Left ventricle myocardium superior (tissue), 1 donor: Measurements from ENCODE around the gene ALOX12B. TPM values are rescaled to one million over a fixed set of nuclear protein-coding genes. Genes with fewer than 3 reads are reported as not detected.
"Not testable (repeated sequence)": the region's sequence is repeated elsewhere in the genome, so short reads cannot be mapped to it uniquely, and the experiment has no call there.

Experiments
- ATAC-seq: fragments of 200-7000 bp; cut with Tn5 transposase; one replicate; pipeline ENCODE4 v1.9.1; 2020; ENCODE audit warnings: mild to moderate bottlenecking, moderate library complexity
- DNase-seq: peaks from one replicate; pipeline ENCODE4 v3.0.0-alpha.2; 2020
- intact Hi-C: fragments of 100-400 bp; cut with micrococcal nuclease; formaldehyde crosslinking; loops from one replicate; pipeline ENCODE4 v1.11.0; 2022
- microRNA-seq: library from miRNA; unstranded; fragments of <30 nt; microRNA quantifications from one replicate; pipeline ENCODE4 v1.2.0, GENCODE V29; 2020; ENCODE audit warnings: borderline number of aligned reads
- total RNA-seq: library from RNA; stranded (reverse); fragmentation: NEBNext Ultra II Directional; extraction: Animal tissue kit (Norgen Biotek cat#: 25700); gene quantifications from one replicate; pipeline ENCODE4 v1.2.1, GENCODE V29; 2021
- donor health status: DM: no; HTN: yes; CAD: no; lungs with severe emphysema.

The ALOX12B gene
- total RNA-seq, 1 donor from 2014 or later, result not detected

- intact Hi-C loops, result no loop called here
- ATAC-seq, result no peak
- DNase-seq, result no peak
These were observed 62.2 kb downstream of the ALOX12B start for GRCh38 chr17:8025176-8025911.

GRCh38 chr17:8024161-8024560 lies 63.4 kb downstream of the ALOX12B start:
- ATAC-seq, intact Hi-C loops, DNase-seq: not testable (repeated sequence)

Small RNA genes within 50 kb of the gene (microRNA-seq; reads per million reads assigned to microRNA genes)
- not detected for gene MIR4314

Other genes starting within 250 kb of the ALOX12B start
- gene TMEM88, start 232.7 kb downstream of the ALOX12B start, total RNA-seq, result 32.6 TPM
- 93.2 TPM for gene NAA38, start 230.2 kb downstream of the ALOX12B start, total RNA-seq
- 25.6 TPM for gene CYB5D1, start 229.7 kb downstream of the ALOX12B start, total RNA-seq
- 13.1 TPM for gene CHD3, start 198.9 kb downstream of the ALOX12B start, total RNA-seq
- gene RNF227, start 171.4 kb downstream of the ALOX12B start, total RNA-seq, result 1.1 TPM
- gene KCNAB3, start 157.9 kb downstream of the ALOX12B start, total RNA-seq, result 0.52 TPM
- 107 TPM for gene TRAPPC1, start 155.8 kb downstream of the ALOX12B start, total RNA-seq
- 10.8 TPM for gene CNTROB, start 155.5 kb downstream of the ALOX12B start, total RNA-seq
- gene GUCY2D, start 85.1 kb downstream of the ALOX12B start, total RNA-seq, result not detected
- not detected for gene ALOX15B, start 48.7 kb downstream of the ALOX12B start, total RNA-seq
- not detected for gene ALOXE3, start 30.8 kb upstream of the ALOX12B start, total RNA-seq
- gene HES7, start 36.4 kb upstream of the ALOX12B start, total RNA-seq, result not detected
- 126 TPM for gene PER1, start 64.7 kb upstream of the ALOX12B start, total RNA-seq
- 62.3 TPM for gene VAMP2, start 75.2 kb upstream of the ALOX12B start, total RNA-seq
- 5.2 TPM for gene TMEM107, start 88.7 kb upstream of the ALOX12B start, total RNA-seq
- gene BORCS6, start 102.5 kb upstream of the ALOX12B start, total RNA-seq, result 9.4 TPM
- 0.47 TPM for gene AURKB, start 122.9 kb upstream of the ALOX12B start, total RNA-seq
- 16.2 TPM for gene CTC1, start 160.3 kb upstream of the ALOX12B start, total RNA-seq
- gene PFAS, start 161.6 kb upstream of the ALOX12B start, total RNA-seq, result 12.1 TPM
- gene RANGRF, start 201.0 kb upstream of the ALOX12B start, total RNA-seq, result 24.9 TPM
- 2.2 TPM for gene SLC25A35, start 207.7 kb upstream of the ALOX12B start, total RNA-seq
- gene ARHGEF15, start 222.5 kb upstream of the ALOX12B start, total RNA-seq, result 17.8 TPM